Measurements from ENCODE around the gene SERPINH1.

DNA sequence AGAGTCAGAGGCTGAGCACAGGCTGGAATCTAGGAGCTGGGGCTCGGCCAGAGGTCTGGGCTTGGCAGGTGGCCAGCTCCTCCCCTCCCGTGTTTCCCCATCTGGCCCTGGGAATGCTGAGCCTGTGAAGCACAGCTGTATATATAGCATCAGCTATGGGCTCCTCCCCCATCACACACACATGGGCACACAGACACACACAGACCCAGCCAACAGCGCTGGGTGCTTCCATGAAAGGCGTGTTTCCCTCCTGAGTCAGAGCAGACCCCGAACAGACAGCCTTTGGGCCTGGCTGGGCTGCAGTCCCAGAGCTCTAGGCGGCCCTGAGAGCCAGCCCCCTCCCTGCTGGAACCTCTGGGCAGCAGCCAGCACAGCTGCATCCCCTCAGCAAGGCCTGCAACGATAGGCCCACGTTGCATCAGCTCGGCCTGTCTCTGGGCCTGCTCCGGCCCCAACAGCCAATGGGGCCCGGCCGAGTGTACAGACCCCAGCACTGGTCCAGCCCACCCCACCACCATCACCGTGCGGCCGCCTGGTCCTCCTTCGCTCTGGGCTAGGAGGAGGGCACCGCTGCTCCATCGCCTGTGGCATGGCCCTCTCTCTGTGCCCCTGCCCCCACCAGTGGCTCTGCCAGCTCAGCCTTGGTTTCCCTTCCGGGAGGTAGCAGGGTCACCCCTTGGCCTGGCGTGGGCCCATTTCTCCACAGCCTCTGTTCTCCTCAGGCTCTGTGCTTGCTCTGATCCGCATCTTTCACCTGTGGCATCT is 7.6 kb upstream of the SERPINH1 start:
- TF ChIP-seq, protein P1, sequence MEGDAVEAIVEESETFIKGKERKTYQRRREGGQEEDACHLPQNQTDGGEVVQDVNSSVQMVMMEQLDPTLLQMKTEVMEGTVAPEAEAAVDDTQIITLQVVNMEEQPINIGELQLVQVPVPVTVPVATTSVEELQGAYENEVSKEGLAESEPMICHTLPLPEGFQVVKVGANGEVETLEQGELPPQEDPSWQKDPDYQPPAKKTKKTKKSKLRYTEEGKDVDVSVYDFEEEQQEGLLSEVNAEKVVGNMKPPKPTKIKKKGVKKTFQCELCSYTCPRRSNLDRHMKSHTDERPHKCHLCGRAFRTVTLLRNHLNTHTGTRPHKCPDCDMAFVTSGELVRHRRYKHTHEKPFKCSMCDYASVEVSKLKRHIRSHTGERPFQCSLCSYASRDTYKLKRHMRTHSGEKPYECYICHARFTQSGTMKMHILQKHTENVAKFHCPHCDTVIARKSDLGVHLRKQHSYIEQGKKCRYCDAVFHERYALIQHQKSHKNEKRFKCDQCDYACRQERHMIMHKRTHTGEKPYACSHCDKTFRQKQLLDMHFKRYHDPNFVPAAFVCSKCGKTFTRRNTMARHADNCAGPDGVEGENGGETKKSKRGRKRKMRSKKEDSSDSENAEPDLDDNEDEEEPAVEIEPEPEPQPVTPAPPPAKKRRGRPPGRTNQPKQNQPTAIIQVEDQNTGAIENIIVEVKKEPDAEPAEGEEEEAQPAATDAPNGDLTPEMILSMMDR (IDR thresholded peaks at IDR 0.05) = no peak
- no peak for TF ChIP-seq POLR2AphosphoS5 (IDR thresholded peaks at IDR 0.05; ENCODE audit: low read depth, low read length)
